Measurements from ENCODE around the gene EIF3K. TPM values are rescaled to one million over a fixed set of nuclear protein-coding genes. Genes with fewer than 3 reads are reported as not detected.
"Not testable (repeated sequence)": the region's sequence is repeated elsewhere in the genome, so short reads cannot be mapped to it uniquely, and the experiment has no call there.

EIF3K gene
- total RNA-seq, 1 donor from 2014 or later, result 261 TPM

- H3K27me3 Mint-ChIP-seq (ENCODE audit: insufficient read depth, low read depth), result peaks cover 7% of the 10 kb centered on the region
- no peak overlapping the region for H3K27ac Mint-ChIP-seq
- no peak overlapping the region for H3K4me2 ChIP-seq
- no peaks in the 10 kb centered on the region for H3K4me1 ChIP-seq
- H3K27ac ChIP-seq, result no peak overlapping the region
- H3K4me3 Mint-ChIP-seq, result no peak overlapping the region
- no peaks in the 10 kb centered on the region for H3K79me2 ChIP-seq (ENCODE audit: low read depth)
- H3K9ac ChIP-seq, result no peak overlapping the region
- H3K36me3 ChIP-seq, result no peaks in the 10 kb centered on the region
- H3K9me3 Mint-ChIP-seq, result no peaks in the 10 kb centered on the region
- no peaks in the 10 kb centered on the region for H3K9me3 ChIP-seq (ENCODE audit: low read depth)
- H3K27me3 ChIP-seq, result no peaks in the 10 kb centered on the region
- no peaks in the 10 kb centered on the region for H3K36me3 Mint-ChIP-seq
- DNase-seq (ENCODE audit: low spot score), result no peak
- H3K4me3 ChIP-seq, result no peak overlapping the region
- H3F3A ChIP-seq (ENCODE audit: low read depth), result no peaks in the 10 kb centered on the region
- TF ChIP-seq EZH2phosphoT487 (IDR thresholded peaks at IDR 0.05), result no peak
- TF ChIP-seq EZH2 (IDR thresholded peaks at IDR 0.05), result no peak
- TF ChIP-seq CTCF (IDR thresholded peaks at IDR 0.05), result no peak
- H3K4me1 Mint-ChIP-seq, result no peaks in the 10 kb centered on the region
- H4K20me1 ChIP-seq (ENCODE audit: low read depth), result no peaks in the 10 kb centered on the region
- no peak overlapping the region for H2AFZ ChIP-seq (replicated peaks)
These were observed 41.2 kb upstream of the EIF3K start for GRCh38 chr19:38577826-38578225.

- not testable (repeated sequence) for H3K4me3 ChIP-seq; H3K36me3 ChIP-seq; DNase-seq (ENCODE audit: low spot score); H3K27ac ChIP-seq; H3K4me1 ChIP-seq; H3K27ac Mint-ChIP-seq; H3K4me3 Mint-ChIP-seq; H3K79me2 ChIP-seq (ENCODE audit: low read depth); H3K9me3 Mint-ChIP-seq; H3K9ac ChIP-seq; H4K20me1 ChIP-seq (ENCODE audit: low read depth); H2AFZ ChIP-seq (replicated peaks); H3K27me3 ChIP-seq; H3K36me3 Mint-ChIP-seq; H3F3A ChIP-seq (ENCODE audit: low read depth); H3K27me3 Mint-ChIP-seq (ENCODE audit: insufficient read depth, low read depth); H3K9me3 ChIP-seq (ENCODE audit: low read depth); H3K4me1 Mint-ChIP-seq; H3K4me2 ChIP-seq
These were observed 39.7 kb upstream of the EIF3K start for GRCh38 chr19:38579304-38579703.

- no peak for DNase-seq (ENCODE audit: low spot score)
- H3K4me1 Mint-ChIP-seq, result no peaks in the 10 kb centered on the region
- no peaks in the 10 kb centered on the region for H3K27me3 ChIP-seq
- TF ChIP-seq EZH2phosphoT487 (IDR thresholded peaks at IDR 0.05), result no peak
- no peak for TF ChIP-seq CTCF (IDR thresholded peaks at IDR 0.05)
- no peak for TF ChIP-seq EZH2 (IDR thresholded peaks at IDR 0.05)
- no peak overlapping the region for H3K27ac ChIP-seq
- H3K36me3 ChIP-seq, result no peaks in the 10 kb centered on the region
- no peak overlapping the region for H2AFZ ChIP-seq (replicated peaks)
- no peaks in the 10 kb centered on the region for H3F3A ChIP-seq (ENCODE audit: low read depth)
- peaks cover 7% of the 10 kb centered on the region for H3K27me3 Mint-ChIP-seq (ENCODE audit: insufficient read depth, low read depth)
- no peaks in the 10 kb centered on the region for H3K9me3 Mint-ChIP-seq
- no peak overlapping the region for H3K9ac ChIP-seq
- H3K79me2 ChIP-seq (ENCODE audit: low read depth), result no peaks in the 10 kb centered on the region
- no peaks in the 10 kb centered on the region for H3K36me3 Mint-ChIP-seq
- H3K4me3 Mint-ChIP-seq, result no peak overlapping the region
- H3K4me3 ChIP-seq, result no peak overlapping the region
- no peaks in the 10 kb centered on the region for H3K4me1 ChIP-seq
- no peaks in the 10 kb centered on the region for H4K20me1 ChIP-seq (ENCODE audit: low read depth)
- no peaks in the 10 kb centered on the region for H3K9me3 ChIP-seq (ENCODE audit: low read depth)
- H3K4me2 ChIP-seq, result no peak overlapping the region
- H3K27ac Mint-ChIP-seq, result no peak overlapping the region
These were observed 38.9 kb upstream of the EIF3K start for GRCh38 chr19:38580080-38580479.

- H3K27ac ChIP-seq, result no peak overlapping the region
- H3K4me3 ChIP-seq, result no peak overlapping the region
- H3K36me3 Mint-ChIP-seq, result no peaks in the 10 kb centered on the region
- no peak overlapping the region for H3K9ac ChIP-seq
- no peaks in the 10 kb centered on the region for H3F3A ChIP-seq (ENCODE audit: low read depth)
- H3K9me3 ChIP-seq (ENCODE audit: low read depth), result no peaks in the 10 kb centered on the region
- H3K4me3 Mint-ChIP-seq, result no peak overlapping the region
- no peak overlapping the region for H3K4me2 ChIP-seq
- H4K20me1 ChIP-seq (ENCODE audit: low read depth), result no peaks in the 10 kb centered on the region
- H3K27ac Mint-ChIP-seq, result peak overlapping the region; percentile 44
- H2AFZ ChIP-seq (replicated peaks), result no peak overlapping the region
- H3K27me3 Mint-ChIP-seq (ENCODE audit: insufficient read depth, low read depth), result peaks cover 4% of the 10 kb centered on the region
- H3K79me2 ChIP-seq (ENCODE audit: low read depth), result no peaks in the 10 kb centered on the region
- no peaks in the 10 kb centered on the region for H3K27me3 ChIP-seq
- H3K9me3 Mint-ChIP-seq, result no peaks in the 10 kb centered on the region
- DNase-seq (ENCODE audit: low spot score), result no peak
- no peaks in the 10 kb centered on the region for H3K4me1 Mint-ChIP-seq
- TF ChIP-seq EZH2phosphoT487 (IDR thresholded peaks at IDR 0.05), result no peak
- no peaks in the 10 kb centered on the region for H3K36me3 ChIP-seq
- no peaks in the 10 kb centered on the region for H3K4me1 ChIP-seq
These were observed 35.6 kb upstream of the EIF3K start for GRCh38 chr19:38583219-38583984.
